GM12892 (cell line): Measurements from ENCODE around the gene FTCD.

Experiments used
- POLR2A ChIP-seq: IDR thresholded peaks from 2 replicates; pipeline ENCODE4 v1.6.1; 2011; ENCODE audit warnings: low read depth, low read length, control low read depth
- POLR2AphosphoS5 ChIP-seq: IDR thresholded peaks from 2 replicates; pipeline ENCODE4 v1.6.1; 2011; ENCODE audit warnings: low read depth, low read length, control low read depth

GRCh38 chr21:46100426-46100825 is 55.0 kb downstream of the FTCD start:
- TF ChIP-seq POLR2A (no peak), POLR2AphosphoS5 (no peak)
